ENCODE results near the gene PRR5L. TPM values are rescaled to one million over a fixed set of nuclear protein-coding genes. Genes with fewer than 3 reads are reported as not detected.

PRR5L gene
- total RNA-seq, 4 donors from 2014 or later, result 8.8 to 29.7 (median 9.4) TPM

DNA sequence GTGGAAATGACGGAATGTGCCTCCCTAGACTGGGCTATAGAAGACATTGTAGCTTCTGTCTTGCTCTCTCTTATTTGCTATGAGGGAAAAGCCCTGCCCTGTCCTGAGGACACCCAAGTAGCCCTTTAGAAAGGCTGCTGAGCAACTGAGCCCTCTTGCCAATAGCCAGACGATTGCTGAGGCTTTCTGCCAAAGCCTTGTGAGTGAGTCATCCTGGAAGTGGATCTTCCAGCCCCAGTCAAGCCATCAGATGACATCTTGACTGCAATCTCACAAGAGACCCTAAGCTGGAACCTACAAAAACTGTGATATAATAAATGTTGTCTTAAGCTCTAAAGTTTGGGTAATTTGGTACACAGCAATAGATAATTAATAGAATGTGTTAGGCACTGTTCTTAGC, 217.9 kb downstream of the PRR5L start:
- Histone ChIP-seq H3K36me3 (no peaks in the 10 kb centered on the region), H3K9me3 (peaks cover 0 to 14% (median 0%) of the 10 kb centered on the region in 4 donors), H3K4me3 (no peak overlapping the region), H3K4me1 (peaks cover 0 to 5% (median 4%) of the 10 kb centered on the region in 4 donors), H3K27ac (no peak overlapping the region), H3K27me3 (no peaks in the 10 kb centered on the region)
- 55 to 59% methylated on average over 2 of the region's 2 CpGs for WGBS, 2 donors
- TF ChIP-seq POLR2A (IDR thresholded peaks at IDR 0.05), result no peak
- no peak for TF ChIP-seq EP300 (IDR thresholded peaks at IDR 0.05)
- no peak for TF ChIP-seq CTCF (IDR thresholded peaks at IDR 0.05)
- no peak for DNase-seq (ENCODE audit: low spot score in 2 of 2)

Small RNA genes within 50 kb of the gene (small RNA-seq; reads per million reads assigned to genes)
- gene AC061999.1, result not detected

Other genes with a start within 250 kb of the PRR5L start
- gene COMMD9, start 6.9 kb upstream of the PRR5L start, total RNA-seq, result 10 to 100 TPM; 36.9 to 58.0 (median 47.8) TPM
- 10 to 100 TPM in 3 of 4 donors, 1 to 10 TPM in 1; 9.9 to 17.7 (median 13.8) TPM for gene TRAF6, start 214.0 kb downstream of the PRR5L start, total RNA-seq

All from tibial nerve (tissue), 4 donors.